Measurements from ENCODE around the gene SF3A2. TPM values are rescaled to one million over a fixed set of nuclear protein-coding genes. Genes with fewer than 3 reads are reported as not detected.

SF3A2 gene
- total RNA-seq, 4 donors from 2014 or later: 25.7 to 39.8 (median 30.3) TPM

DNA sequence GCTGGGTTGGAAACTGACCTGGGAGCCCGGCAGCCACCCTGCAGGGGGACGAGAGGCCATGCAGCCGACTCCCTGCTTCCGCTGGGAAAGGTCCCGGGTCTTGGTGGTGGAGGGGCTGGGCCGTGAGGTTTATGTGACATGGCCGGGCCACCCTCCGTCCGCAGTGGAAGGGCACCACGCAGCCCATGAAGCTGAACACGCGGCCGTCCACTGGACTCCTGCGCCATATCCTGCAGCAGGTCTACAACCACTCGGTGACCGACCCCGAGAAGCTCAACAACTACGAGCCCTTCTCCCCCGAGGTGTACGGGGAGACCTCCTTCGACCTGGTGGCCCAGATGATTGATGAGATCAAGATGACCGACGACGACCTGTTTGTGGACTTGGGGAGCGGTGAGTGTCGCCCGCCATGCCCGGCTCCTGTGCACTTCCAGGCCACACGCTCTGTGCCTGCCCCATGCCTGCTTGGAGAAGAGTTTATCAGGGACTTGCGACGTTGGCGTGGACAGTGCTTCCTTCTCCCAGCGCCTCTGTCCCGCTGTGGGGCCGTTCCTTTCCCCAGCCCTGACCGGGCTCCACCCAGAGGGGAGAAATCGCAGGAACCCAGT lies 45.7 kb upstream of the SF3A2 start:
- Histone ChIP-seq H3K36me3 (peaks cover 30 to 39% of the 10 kb centered on the region in 2 donors), H3K27ac (no peak overlapping the region)
- no peak for DNase-seq

GRCh38 chr19:2191456-2192310 lies 44.9 kb upstream of the SF3A2 start:
- H3K4me1 ChIP-seq: peaks cover 9 to 21% of the 10 kb centered on the region in 2 donors
- intact Hi-C loops (cut with DNase I): no loop called here
- H3K27me3 ChIP-seq: no peaks in the 10 kb centered on the region
- no peak for TF ChIP-seq POLR2A (IDR thresholded peaks at IDR 0.05)
- TF ChIP-seq, protein P1, sequence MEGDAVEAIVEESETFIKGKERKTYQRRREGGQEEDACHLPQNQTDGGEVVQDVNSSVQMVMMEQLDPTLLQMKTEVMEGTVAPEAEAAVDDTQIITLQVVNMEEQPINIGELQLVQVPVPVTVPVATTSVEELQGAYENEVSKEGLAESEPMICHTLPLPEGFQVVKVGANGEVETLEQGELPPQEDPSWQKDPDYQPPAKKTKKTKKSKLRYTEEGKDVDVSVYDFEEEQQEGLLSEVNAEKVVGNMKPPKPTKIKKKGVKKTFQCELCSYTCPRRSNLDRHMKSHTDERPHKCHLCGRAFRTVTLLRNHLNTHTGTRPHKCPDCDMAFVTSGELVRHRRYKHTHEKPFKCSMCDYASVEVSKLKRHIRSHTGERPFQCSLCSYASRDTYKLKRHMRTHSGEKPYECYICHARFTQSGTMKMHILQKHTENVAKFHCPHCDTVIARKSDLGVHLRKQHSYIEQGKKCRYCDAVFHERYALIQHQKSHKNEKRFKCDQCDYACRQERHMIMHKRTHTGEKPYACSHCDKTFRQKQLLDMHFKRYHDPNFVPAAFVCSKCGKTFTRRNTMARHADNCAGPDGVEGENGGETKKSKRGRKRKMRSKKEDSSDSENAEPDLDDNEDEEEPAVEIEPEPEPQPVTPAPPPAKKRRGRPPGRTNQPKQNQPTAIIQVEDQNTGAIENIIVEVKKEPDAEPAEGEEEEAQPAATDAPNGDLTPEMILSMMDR (IDR thresholded peaks at IDR 0.05): no peak
- no peak for DNase-seq
- no peak overlapping the region for H3K4me3 ChIP-seq (replicated peaks in 1 of 3)
- peaks cover 30 to 46% of the 10 kb centered on the region in 2 donors for H3K36me3 ChIP-seq
- H3K27ac ChIP-seq: no peak overlapping the region
- 93 to 94% methylated on average over 24 to 29 of the region's 32 CpGs for WGBS, 2 donors
- no peaks in the 10 kb centered on the region for H3K9me3 ChIP-seq

More for the DNA sequence above, 45.7 kb upstream of the SF3A2 start:
- Histone ChIP-seq H3K4me1 (peaks cover 16 to 28% of the 10 kb centered on the region in 2 donors), H3K27me3 (no peaks in the 10 kb centered on the region), H3K9me3 (no peaks in the 10 kb centered on the region), H3K4me3 (replicated peaks in 1 of 3) (no peak overlapping the region)
- 94 to 95% methylated on average over 27 to 31 of the region's 37 CpGs for WGBS, 2 donors
- no peak for TF ChIP-seq POLR2A (IDR thresholded peaks at IDR 0.05)
- TF ChIP-seq, protein P1 (IDR thresholded peaks at IDR 0.05): no peak
- intact Hi-C loops (cut with DNase I): no loop called here

GRCh38 chr19:2192862-2193261 lies 43.8 kb upstream of the SF3A2 start:
- no peak for TF ChIP-seq POLR2A (IDR thresholded peaks at IDR 0.05)
- TF ChIP-seq, protein P1 (IDR thresholded peaks at IDR 0.05): no peak
- Histone ChIP-seq H3K27me3 (no peaks in the 10 kb centered on the region), H3K27ac (no peak overlapping the region), H3K4me1 (peaks cover 0 to 9% of the 10 kb centered on the region in 2 donors), H3K36me3 (peaks cover 30 to 46% of the 10 kb centered on the region in 2 donors), H3K4me3 (replicated peaks in 1 of 3) (no peak overlapping the region), H3K9me3 (no peaks in the 10 kb centered on the region)
- WGBS, 2 donors: 97% methylated on average over 11 to 13 of the region's 17 CpGs
- DNase-seq: no peak
- intact Hi-C loops (cut with DNase I): no loop called here

DNA sequence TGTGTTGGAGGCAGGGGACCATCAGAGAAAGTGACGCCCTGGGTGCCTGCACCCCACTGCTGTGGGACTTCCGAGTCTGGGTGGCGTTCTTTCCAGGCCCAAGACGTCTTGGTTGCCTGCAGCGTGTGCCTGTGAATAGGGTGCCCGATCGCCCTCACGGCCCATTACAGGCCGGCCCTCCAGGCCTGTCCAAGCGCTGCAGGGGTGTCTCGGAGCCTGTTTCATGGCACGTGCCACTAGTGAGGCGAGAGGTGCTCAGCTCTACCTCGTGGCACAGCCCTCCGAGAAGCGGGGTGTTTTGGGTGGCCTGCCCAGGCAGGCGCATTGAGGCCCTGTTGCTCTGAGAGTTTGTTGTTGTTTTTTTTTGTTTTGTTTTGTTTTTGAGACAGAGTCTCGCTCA lies 42.8 kb upstream of the SF3A2 start:
- intact Hi-C loops (cut with DNase I): no loop called here
- DNase-seq: no peak
- no peak for TF ChIP-seq POLR2A (IDR thresholded peaks at IDR 0.05)
- TF ChIP-seq, protein P1 (IDR thresholded peaks at IDR 0.05): no peak
- H3K36me3 ChIP-seq: peaks cover 30 to 46% of the 10 kb centered on the region in 2 donors
- 92 to 98% methylated on average over 14 to 18 of the region's 18 CpGs for WGBS, 2 donors
- no peak overlapping the region for H3K4me3 ChIP-seq (replicated peaks in 1 of 3)
- no peaks in the 10 kb centered on the region for H3K9me3 ChIP-seq
- H3K27ac ChIP-seq: no peak overlapping the region
- no peaks in the 10 kb centered on the region for H3K27me3 ChIP-seq
- H3K4me1 ChIP-seq: no peaks in the 10 kb centered on the region
